ENCODE measurements around the gene SCO2. TPM values are rescaled to one million over a fixed set of nuclear protein-coding genes. Genes with fewer than 3 reads are reported as not detected.
A peak's percentile ranks its signal among the peaks of the same experiment; 100 is the strongest.

Gene SCO2
- total and polyA plus RNA-seq, 2 of the 13 experiments (the other 11 are each of a cell fraction or from before 2014, with no cell fraction given): 0.32 to 3.7 TPM

GRCh38 chr22:50525104-50525857 is at the start of gene SCO2 (continued):
- TF ChIP-seq, protein P1, sequence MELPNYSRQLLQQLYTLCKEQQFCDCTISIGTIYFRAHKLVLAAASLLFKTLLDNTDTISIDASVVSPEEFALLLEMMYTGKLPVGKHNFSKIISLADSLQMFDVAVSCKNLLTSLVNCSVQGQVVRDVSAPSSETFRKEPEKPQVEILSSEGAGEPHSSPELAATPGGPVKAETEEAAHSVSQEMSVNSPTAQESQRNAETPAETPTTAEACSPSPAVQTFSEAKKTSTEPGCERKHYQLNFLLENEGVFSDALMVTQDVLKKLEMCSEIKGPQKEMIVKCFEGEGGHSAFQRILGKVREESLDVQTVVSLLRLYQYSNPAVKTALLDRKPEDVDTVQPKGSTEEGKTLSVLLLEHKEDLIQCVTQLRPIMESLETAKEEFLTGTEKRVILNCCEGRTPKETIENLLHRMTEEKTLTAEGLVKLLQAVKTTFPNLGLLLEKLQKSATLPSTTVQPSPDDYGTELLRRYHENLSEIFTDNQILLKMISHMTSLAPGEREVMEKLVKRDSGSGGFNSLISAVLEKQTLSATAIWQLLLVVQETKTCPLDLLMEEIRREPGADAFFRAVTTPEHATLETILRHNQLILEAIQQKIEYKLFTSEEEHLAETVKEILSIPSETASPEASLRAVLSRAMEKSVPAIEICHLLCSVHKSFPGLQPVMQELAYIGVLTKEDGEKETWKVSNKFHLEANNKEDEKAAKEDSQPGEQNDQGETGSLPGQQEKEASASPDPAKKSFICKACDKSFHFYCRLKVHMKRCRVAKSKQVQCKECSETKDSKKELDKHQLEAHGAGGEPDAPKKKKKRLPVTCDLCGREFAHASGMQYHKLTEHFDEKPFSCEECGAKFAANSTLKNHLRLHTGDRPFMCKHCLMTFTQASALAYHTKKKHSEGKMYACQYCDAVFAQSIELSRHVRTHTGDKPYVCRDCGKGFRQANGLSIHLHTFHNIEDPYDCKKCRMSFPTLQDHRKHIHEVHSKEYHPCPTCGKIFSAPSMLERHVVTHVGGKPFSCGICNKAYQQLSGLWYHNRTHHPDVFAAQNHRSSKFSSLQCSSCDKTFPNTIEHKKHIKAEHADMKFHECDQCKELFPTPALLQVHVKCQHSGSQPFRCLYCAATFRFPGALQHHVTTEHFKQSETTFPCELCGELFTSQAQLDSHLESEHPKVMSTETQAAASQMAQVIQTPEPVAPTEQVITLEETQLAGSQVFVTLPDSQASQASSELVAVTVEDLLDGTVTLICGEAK (IDR thresholded peaks at IDR 0.05): no peak
- TF ChIP-seq, protein P1 (CRISPR knock-in tag; IDR thresholded peaks at IDR 0.05): no peak; the same call in 1 of the 2 replicates
- TF ChIP-seq ZNF44 (CRISPR knock-in tag; IDR thresholded peaks at IDR 0.05) (peak; percentile 90), SUZ12 (IDR thresholded peaks at IDR 0.05; ENCODE audit: low read depth, low read length) (no peak), HOXA5 (CRISPR knock-in tag; IDR thresholded peaks at IDR 0.05) (no peak; the same call in 1 of the 2 replicates), XBP1 (CRISPR knock-in tag; IDR thresholded peaks at IDR 0.05) (no peak), ZNF101 (CRISPR knock-in tag; IDR thresholded peaks at IDR 0.05; ENCODE audit: borderline replicate concordance, low read depth) (0 out of 2 replicates have a peak, but pooled peaks have one; percentile 9), ZFAT (CRISPR knock-in tag; conservative IDR thresholded peaks at IDR 0.05) (no peak), ZNF317 (CRISPR knock-in tag; IDR thresholded peaks at IDR 0.05) (no peak), ZNF274 (CRISPR knock-in tag; IDR thresholded peaks at IDR 0.05) (peak; percentile 84), SNAI1 (CRISPR knock-in tag; IDR thresholded peaks at IDR 0.05; ENCODE audit: borderline replicate concordance) (0 out of 2 replicates have a peak, but pooled peaks have one; percentile 58), RNF2 (conservative IDR thresholded peaks at IDR 0.05; ENCODE audit: low read depth) (peak; percentile 63; the same call in 1 of the 2 replicates), ZNF564 (CRISPR knock-in tag; IDR thresholded peaks at IDR 0.05) (peak; percentile 73; the same call in 1 of the 2 replicates), ARNT2 (CRISPR knock-in tag; IDR thresholded peaks at IDR 0.05; ENCODE audit: low read depth) (peak; percentile 76; the same call in 1 of the 2 replicates), ZNF570 (CRISPR knock-in tag; IDR thresholded peaks at IDR 0.05; ENCODE audit: borderline replicate concordance) (no peak), HNF1A (IDR thresholded peaks at IDR 0.05; ENCODE audit: low read depth) (no peak), HNF1A (CRISPR knock-in tag; IDR thresholded peaks at IDR 0.05; ENCODE audit: borderline replicate concordance) (no peak; the same call in 1 of the 2 replicates)

Measured in HepG2 (cell line).